GM12872 (cell line): ENCODE results near the gene NSD2.

ENCODE experiments used
- CTCF ChIP-seq: IDR thresholded peaks from 3 replicates; pipeline ENCODE4 v1.5.1; 2011; ENCODE audit warnings: low read depth, mild to moderate bottlenecking, low read length, moderate library complexity; ENCODE audit not compliant: insufficient read depth

Gene NSD2

GRCh38 chr4:1992468-1993168 lies 121.4 kb downstream of the NSD2 start:
- TF ChIP-seq CTCF = no peak

DNA sequence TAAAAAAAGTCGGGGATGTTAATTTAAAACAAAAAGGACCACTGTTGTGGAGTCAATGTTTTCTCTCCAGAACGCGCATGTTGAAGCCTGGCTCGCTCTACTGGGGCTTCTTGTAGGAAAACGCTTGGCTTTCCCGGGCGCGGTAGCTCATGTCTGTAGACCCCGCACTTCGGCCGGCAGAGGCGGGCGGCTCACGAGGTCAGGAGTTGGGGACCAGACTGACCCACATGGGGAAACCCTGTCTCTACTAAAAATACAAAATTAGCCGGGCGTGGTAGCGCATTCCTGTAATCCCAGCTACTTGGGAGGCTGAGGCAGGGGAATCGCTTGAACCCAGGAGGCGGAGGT lies 122.0 kb downstream of the NSD2 start:
- TF ChIP-seq CTCF = no peak

DNA sequence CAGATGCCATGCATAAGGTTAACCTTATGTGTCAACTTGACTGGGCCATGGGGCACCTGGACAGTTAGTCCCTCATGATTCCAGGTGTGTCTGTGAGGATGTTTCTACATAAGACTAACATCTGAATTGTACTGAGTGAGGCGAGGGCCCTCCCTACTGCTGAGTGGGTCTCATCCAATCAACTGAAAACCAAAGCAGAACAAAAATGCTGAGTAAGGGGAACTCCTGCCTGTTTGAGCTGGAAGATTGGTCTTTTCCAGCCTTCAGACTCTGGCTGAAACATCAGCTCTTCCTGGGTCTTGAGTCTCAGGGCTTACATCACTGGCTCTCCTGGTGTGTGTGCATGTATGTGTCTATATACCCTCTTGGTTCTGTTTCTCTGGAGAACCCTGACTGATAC lies 123.7 kb downstream of the NSD2 start:
- no peak for TF ChIP-seq CTCF

DNA sequence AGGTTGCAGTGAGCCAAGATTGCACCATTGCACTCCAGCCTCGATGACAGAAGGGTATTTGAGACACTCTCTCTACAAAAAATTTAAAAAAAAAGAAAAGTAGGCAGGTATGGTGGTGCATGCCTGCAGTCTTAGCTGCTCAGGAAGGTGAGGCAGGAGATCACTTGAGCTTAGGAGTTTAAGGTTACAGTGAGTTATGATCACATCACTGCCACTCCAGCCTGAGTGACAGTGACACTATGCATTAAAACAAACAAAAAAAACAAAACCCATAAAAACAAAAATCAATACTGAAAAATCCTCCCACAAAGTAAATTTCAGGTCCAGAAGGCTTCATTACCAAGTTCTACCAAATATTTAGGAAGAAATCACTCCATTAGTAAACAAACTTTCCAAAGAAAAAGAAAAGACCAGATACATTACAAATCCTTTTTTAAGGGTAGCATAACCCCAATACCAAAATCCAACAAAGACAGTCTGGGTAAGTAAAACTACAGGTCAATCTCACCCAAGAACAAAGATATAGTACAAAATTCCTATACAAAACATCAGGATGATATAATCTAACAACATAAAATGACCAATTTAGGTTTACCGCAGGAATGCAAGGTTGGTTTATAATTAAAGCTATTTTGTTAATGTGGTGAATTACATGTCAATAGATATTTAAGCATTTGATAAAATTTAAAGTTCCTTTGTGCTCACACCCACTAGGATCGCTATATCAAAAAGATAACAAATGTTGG lies 125.8 kb downstream of the NSD2 start:
- TF ChIP-seq CTCF = no peak

GRCh38 chr4:1997712-1998111 lies 126.5 kb downstream of the NSD2 start:
- TF ChIP-seq CTCF = no peak

DNA sequence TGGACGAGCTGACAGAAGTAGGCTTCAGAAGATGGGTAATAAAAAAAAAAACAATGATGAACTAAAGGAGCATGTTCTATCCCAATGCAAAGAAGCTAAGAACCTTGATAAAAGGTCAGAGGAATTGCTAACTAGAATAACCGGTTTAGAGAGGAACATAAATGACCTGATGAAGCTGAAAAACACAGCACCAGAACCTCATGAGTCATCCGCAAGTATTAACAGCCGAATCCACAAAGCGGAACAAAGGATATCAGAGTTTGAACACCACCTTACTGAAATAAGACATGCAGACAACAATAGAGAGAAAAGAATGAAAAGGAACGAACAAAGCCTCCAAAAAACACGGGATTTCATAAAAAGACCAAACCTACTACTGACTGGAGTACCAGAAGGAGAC lies 127.1 kb downstream of the NSD2 start:
- no peak for TF ChIP-seq CTCF

DNA sequence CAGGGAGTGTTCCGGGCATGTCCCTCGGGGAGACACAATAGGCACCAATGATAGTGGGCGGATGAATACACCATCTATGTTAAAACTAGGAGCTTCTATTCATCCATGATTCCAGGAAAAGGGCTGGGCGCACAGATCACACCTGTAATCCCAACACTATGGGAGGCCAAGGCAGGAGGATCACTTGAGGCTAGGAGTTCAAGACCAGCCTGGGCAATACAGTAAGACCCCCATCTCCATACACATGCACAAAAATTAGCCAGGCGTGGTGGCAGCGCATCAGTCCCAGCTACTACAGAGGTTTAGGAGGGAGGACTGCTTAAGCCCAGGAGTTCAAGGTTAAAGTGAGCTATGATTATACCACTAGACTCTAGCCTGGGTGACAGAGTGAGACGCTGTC lies 135.2 kb downstream of the NSD2 start:
- TF ChIP-seq CTCF = no peak
